Ishikawa (cell line): Measurements from ENCODE around the gene CD101.

Experiments
- CEBPB ChIP-seq: IDR thresholded peaks from 2 replicates; pipeline ENCODE4 v1.6.1; 2012
- CREB1 ChIP-seq: IDR thresholded peaks from 2 replicates; pipeline ENCODE4 v1.6.1; 2012; ENCODE audit warnings: low read depth
- EGR1 ChIP-seq: IDR thresholded peaks from 2 replicates; pipeline ENCODE4 v1.6.1; 2012
- EP300 ChIP-seq: IDR thresholded peaks from 2 replicates; pipeline ENCODE4 v1.6.1; 2012; ENCODE audit warnings: borderline replicate concordance
- FOXM1 ChIP-seq: IDR thresholded peaks from 2 replicates; pipeline ENCODE4 v1.6.1; 2012; ENCODE audit warnings: low read depth, borderline replicate concordance
- NFIC ChIP-seq: IDR thresholded peaks from 2 replicates; pipeline ENCODE4 v1.6.1; 2012
- RAD21 ChIP-seq: IDR thresholded peaks from 2 replicates; pipeline ENCODE4 v1.6.1; 2012; ENCODE audit warnings: low read depth
- TAF1 ChIP-seq: IDR thresholded peaks from 2 replicates; pipeline ENCODE4 v1.6.1; 2012; ENCODE audit warnings: low read depth, mild to moderate bottlenecking
- TCF12 ChIP-seq: IDR thresholded peaks from 2 replicates; pipeline ENCODE4 v1.6.1; 2012; ENCODE audit warnings: low read depth
- TEAD4 ChIP-seq: IDR thresholded peaks from 2 replicates; pipeline ENCODE4 v1.6.1; 2012
- USF1 ChIP-seq: IDR thresholded peaks from 2 replicates; pipeline ENCODE4 v1.6.1; 2012
- YY1 ChIP-seq: IDR thresholded peaks from 2 replicates; pipeline ENCODE4 v1.6.1; 2012; ENCODE audit warnings: low read depth
- ZBTB7A ChIP-seq: IDR thresholded peaks from 2 replicates; pipeline ENCODE4 v1.6.1; 2012; ENCODE audit warnings: low read depth
- TF ChIP-seq, protein P1 (sequence below): IDR thresholded peaks from 2 replicates; pipeline ENCODE4 v1.6.1; 2012
- TF ChIP-seq, protein P2 (sequence below): IDR thresholded peaks from 2 replicates; pipeline ENCODE4 v1.6.1; 2012; ENCODE audit warnings: low read depth, mild to moderate bottlenecking

The CD101 gene

GRCh38 chr1:117001254-117001927 is at the start of gene CD101:
TSS of gene CD101 (plus strand) at chr1:117001760. CDS start at chr1:117001818, 58 bp downstream.
- TF ChIP-seq CREB1: no peak

DNA sequence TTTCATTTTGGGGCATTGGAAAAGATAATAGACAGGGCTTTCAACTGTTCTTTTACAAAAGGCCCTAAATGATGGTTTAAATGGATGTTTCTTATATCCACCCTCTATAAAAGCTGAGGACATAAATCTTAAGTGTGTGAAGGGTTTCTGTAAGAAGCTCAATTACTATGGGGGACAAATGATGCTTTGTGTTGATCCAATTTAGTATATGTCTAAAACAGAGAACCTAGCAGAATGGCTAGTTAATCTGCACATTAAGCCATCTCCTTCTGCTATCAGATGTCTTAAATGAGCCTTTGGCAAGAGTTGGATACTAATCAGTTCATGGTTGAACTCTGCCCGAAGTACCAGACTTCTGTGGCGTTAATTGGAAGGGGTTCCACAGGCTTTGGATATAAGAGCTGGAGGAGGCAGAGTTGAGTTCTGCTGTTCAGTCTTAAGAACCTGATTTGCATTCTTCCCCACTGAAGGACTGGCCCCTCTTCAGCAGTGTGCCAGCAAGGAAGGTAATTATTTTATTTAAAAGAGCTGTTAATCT is 48.8 kb upstream of the CD101 start:
- TF ChIP-seq, protein P1, sequence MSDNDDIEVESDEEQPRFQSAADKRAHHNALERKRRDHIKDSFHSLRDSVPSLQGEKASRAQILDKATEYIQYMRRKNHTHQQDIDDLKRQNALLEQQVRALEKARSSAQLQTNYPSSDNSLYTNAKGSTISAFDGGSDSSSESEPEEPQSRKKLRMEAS: no peak

DNA sequence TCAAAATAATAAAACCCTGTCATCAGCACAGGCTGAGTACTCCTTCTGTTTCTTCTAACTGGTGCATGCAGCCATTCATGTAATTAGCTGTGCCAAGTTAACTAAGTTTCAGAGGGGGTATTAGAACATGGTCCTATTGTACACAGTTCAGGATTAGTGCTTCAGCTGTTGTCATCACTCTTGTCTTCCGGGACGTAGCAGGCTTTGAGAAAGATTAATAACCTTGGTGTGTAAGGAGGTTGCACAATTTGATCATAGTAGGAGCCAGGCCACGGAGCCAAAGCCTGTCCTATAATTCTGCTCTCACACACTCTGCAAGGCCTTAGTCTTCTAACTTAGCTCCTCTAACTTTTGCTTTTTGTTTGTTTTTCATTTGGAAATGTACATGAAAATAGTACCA is 47.1 kb upstream of the CD101 start:
- TF ChIP-seq, protein P2, sequence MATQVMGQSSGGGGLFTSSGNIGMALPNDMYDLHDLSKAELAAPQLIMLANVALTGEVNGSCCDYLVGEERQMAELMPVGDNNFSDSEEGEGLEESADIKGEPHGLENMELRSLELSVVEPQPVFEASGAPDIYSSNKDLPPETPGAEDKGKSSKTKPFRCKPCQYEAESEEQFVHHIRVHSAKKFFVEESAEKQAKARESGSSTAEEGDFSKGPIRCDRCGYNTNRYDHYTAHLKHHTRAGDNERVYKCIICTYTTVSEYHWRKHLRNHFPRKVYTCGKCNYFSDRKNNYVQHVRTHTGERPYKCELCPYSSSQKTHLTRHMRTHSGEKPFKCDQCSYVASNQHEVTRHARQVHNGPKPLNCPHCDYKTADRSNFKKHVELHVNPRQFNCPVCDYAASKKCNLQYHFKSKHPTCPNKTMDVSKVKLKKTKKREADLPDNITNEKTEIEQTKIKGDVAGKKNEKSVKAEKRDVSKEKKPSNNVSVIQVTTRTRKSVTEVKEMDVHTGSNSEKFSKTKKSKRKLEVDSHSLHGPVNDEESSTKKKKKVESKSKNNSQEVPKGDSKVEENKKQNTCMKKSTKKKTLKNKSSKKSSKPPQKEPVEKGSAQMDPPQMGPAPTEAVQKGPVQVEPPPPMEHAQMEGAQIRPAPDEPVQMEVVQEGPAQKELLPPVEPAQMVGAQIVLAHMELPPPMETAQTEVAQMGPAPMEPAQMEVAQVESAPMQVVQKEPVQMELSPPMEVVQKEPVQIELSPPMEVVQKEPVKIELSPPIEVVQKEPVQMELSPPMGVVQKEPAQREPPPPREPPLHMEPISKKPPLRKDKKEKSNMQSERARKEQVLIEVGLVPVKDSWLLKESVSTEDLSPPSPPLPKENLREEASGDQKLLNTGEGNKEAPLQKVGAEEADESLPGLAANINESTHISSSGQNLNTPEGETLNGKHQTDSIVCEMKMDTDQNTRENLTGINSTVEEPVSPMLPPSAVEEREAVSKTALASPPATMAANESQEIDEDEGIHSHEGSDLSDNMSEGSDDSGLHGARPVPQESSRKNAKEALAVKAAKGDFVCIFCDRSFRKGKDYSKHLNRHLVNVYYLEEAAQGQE: no peak
- TF ChIP-seq TCF12 (no peak), USF1 (no peak), TEAD4 (no peak), CREB1 (no peak), YY1 (no peak), ZBTB7A (no peak), NFIC (no peak), FOXM1 (no peak), EGR1 (no peak), EP300 (no peak), CEBPB (no peak), TAF1 (no peak), RAD21 (no peak)
- TF ChIP-seq, protein P1: no peak

GRCh38 chr1:116956378-116956777 is 45.2 kb upstream of the CD101 start:
- TF ChIP-seq, protein P2: no peak
- no peak for TF ChIP-seq EP300
- no peak for TF ChIP-seq USF1
- TF ChIP-seq RAD21: no peak
- TF ChIP-seq NFIC: no peak
- no peak for TF ChIP-seq TEAD4
- TF ChIP-seq YY1: no peak
- no peak for TF ChIP-seq TAF1
- TF ChIP-seq, protein P1: no peak
- TF ChIP-seq EGR1: no peak
- no peak for TF ChIP-seq FOXM1
- no peak for TF ChIP-seq ZBTB7A
- no peak for TF ChIP-seq TCF12
- TF ChIP-seq CREB1: no peak
- no peak for TF ChIP-seq CEBPB

- TF ChIP-seq TEAD4 (no peak), CEBPB (no peak), FOXM1 (no peak), EGR1 (no peak), RAD21 (no peak), CREB1 (no peak), TAF1 (no peak), YY1 (no peak), ZBTB7A (no peak), EP300 (no peak), NFIC (no peak), USF1 (no peak)
- TF ChIP-seq, protein P2: no peak
Observed at GRCh38 chr1:116957646-116958045, 43.9 kb upstream of the CD101 start.
